Lower leg skin (tissue), 4 donors: Measurements from ENCODE around the gene SSR4. TPM values are rescaled to one million over a fixed set of nuclear protein-coding genes. Genes with fewer than 3 reads are reported as not detected.

Experiments used
- DNase-seq, 2 donors: peaks; one replicate each; pipeline ENCODE4 v3.0.0-alpha.2; 2019; ENCODE audit warnings: low spot score in 2 of 2
- H3K4me3 ChIP-seq: fragments of 200-600 bp; sonication (generic); 2 replicates; pipeline ENCODE4 v1.5.1; 2017; ENCODE audit warnings: mild to moderate bottlenecking, low read depth; ENCODE audit not compliant: poor library complexity, severe bottlenecking
- CTCF ChIP-seq, 3 donors: fragments of 450-650 bp; IDR thresholded peaks; one replicate each; pipeline ENCODE4 v1.5.1; 2016; ENCODE audit warnings: antibody characterized with exemption in 3 of 3, mild to moderate bottlenecking in 3 of 3, moderate library complexity in 2 of 3
- POLR2A ChIP-seq, 2 donors: fragments of 450-650 bp; IDR thresholded peaks; one replicate each; pipeline ENCODE4 v1.6.1; 2016 to 2017; ENCODE audit warnings: antibody characterized with exemption in 2 of 2, mild to moderate bottlenecking in 1 of 2, moderate library complexity in 1 of 2
- WGBS, 2 donors: methylation state at CpG; one replicate each; pipeline ENCODE4 v1.1.5; 2018; 5-methylcytosine and 5-hydroxymethylcytosine counted together
- intact Hi-C: fragments of 100-400 bp; cut with DNase I; formaldehyde crosslinking; loops from one replicate; pipeline ENCODE4 v1.15.0; 2023; ENCODE audit warnings: low total_unique reads
- total RNA-seq, 4 donors: library from RNA; depleted of rRNA; stranded (reverse); fragments of >200 nt; gene quantifications; one replicate each; pipeline ENCODE4 v1.1.0, GENCODE V29; 2016

The SSR4 gene
- total RNA-seq, 4 donors from 2014 or later, result 90.2 to 169 (median 156) TPM

DNA sequence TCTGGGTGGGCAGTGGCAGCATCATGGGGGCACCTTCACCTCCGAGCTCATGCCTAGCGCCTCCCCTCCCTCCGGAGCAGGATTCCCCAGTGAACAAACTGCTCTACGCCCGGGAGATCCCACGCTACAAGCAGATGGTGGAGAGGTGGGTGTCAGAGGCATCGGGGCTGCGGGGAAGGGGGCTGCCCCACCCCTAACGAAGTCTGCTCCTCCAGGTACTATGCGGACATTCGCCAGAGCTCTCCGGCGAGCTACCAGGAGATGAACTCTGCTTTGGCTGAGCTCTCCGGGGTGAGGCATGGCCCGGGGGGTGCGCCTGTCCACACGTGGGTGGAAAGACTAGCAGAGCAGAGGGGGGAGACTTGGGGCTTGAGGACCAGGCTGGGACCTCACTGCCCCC, 16.3 kb upstream of the SSR4 start:
- H3K4me3 ChIP-seq, result no peak overlapping the region
- no peak for TF ChIP-seq POLR2A (IDR thresholded peaks at IDR 0.05)
- TF ChIP-seq CTCF (IDR thresholded peaks at IDR 0.05), result no peak
- no peak for DNase-seq
- WGBS, 2 donors, result 30 to 58% methylated on average over 12 to 17 of the region's 17 CpGs
- intact Hi-C loops, result no loop called here

- H3K4me3 ChIP-seq, result no peak overlapping the region
- WGBS, 2 donors, result 66% methylated on average over 13 of the region's 16 CpGs; no CpG with 5 or more reads in 1 of the 2 donors
- intact Hi-C loops, result no loop called here
- DNase-seq, result no peak
- TF ChIP-seq CTCF (IDR thresholded peaks at IDR 0.05) (no peak), POLR2A (IDR thresholded peaks at IDR 0.05) (no peak)
Observed at GRCh38 chrX:153778684-153779101, 15.8 kb upstream of the SSR4 start.

- TF ChIP-seq CTCF (IDR thresholded peaks at IDR 0.05), result no peak
- no peak for TF ChIP-seq POLR2A (IDR thresholded peaks at IDR 0.05)
- no peak for DNase-seq
- no peak overlapping the region for H3K4me3 ChIP-seq
- intact Hi-C loops, result no loop called here
- 76 to 90% methylated on average over 9 to 18 of the region's 18 CpGs for WGBS, 2 donors
Observed at GRCh38 chrX:153779891-153780677, 14.4 kb upstream of the SSR4 start.

DNA sequence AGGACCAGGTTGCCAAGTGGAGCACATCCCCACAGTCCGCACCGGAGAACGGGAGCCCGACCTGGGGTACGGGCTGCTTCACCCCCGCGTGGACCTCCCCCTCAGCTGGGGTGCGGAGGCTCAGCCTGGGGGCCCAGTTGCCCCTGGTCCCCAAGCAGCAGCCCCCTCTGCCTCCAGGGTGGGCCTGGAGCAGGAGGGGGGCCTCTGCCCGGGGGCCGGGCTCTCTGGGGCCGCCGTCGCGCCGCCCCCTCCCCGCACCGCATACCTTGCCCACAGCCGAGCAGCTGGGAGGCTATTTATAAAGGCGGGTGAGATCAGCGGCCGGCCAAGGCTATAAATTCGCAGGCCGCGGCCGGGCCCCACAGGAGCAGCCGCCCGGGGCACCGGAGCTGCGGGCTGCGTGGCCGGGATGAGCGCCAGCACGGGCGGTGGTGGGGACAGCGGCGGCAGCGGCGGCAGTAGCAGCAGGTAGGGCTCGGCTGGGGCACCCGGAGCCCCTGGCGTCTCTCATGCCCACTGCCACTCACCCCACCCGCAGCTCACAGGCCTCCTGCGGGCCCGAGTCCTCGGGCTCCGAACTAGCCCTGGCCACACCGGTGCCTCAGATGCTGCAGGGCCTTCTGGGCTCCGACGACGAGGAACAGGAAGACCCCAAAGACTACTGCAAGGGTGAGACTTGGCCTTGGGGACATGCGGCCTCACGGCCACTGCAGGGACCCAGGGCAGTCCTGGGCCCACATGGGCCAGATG, 13.6 kb upstream of the SSR4 start, which contains the start of gene SRPK3:
TSS of gene SRPK3 (plus strand) at position 364 of the 750 bp plus-strand sequence. CDS start at position 410, 46 bp downstream.
- DNase-seq, result no peak
- intact Hi-C loops, result no loop called here
- TF ChIP-seq CTCF (IDR thresholded peaks at IDR 0.05), result no peak
- no peak for TF ChIP-seq POLR2A (IDR thresholded peaks at IDR 0.05)
- H3K4me3 ChIP-seq, result no peak within 1 kb of the TSS
- WGBS, 2 donors, result 7 to 60% methylated on average over 27 to 30 of the region's 52 CpGs

GRCh38 chrX:153781428-153782047, 12.9 kb upstream of the SSR4 start:
- intact Hi-C loops, result no loop called here
- TF ChIP-seq POLR2A (IDR thresholded peaks at IDR 0.05) (no peak), CTCF (IDR thresholded peaks at IDR 0.05) (no peak)
- H3K4me3 ChIP-seq, result no peak overlapping the region
- WGBS, 2 donors, result 37 to 67% methylated on average over 2 to 24 of the region's 24 CpGs
- no peak for DNase-seq
